Measurements from ENCODE around the gene FHAD1.

FHAD1 gene

GRCh38 chr1:15229707-15230131 lies 17.3 kb upstream of the FHAD1 start:
- Histone ChIP-seq H3K4me3 (ENCODE audit: low read length) (no peak overlapping the region), H3K36me3 (ENCODE audit: control insufficient read depth, insufficient read depth, low read length) (no peaks in the 10 kb centered on the region), H3K4me1 (ENCODE audit: control insufficient read depth, insufficient read depth, low read length) (no peaks in the 10 kb centered on the region), H3K27me3 (ENCODE audit: control insufficient read depth, insufficient read depth, low read length) (no peaks in the 10 kb centered on the region), H3K9me3 (ENCODE audit: control insufficient read depth, insufficient read depth, low read length) (no peaks in the 10 kb centered on the region), H3K27ac (ENCODE audit: low read length) (no peak overlapping the region)
- no peak for DNase-seq (ENCODE audit: low read depth, low spot score)
- no CpG with 5 or more reads among the region's 4 CpGs for WGBS (ENCODE audit: insufficient coverage, insufficient read length)

DNA sequence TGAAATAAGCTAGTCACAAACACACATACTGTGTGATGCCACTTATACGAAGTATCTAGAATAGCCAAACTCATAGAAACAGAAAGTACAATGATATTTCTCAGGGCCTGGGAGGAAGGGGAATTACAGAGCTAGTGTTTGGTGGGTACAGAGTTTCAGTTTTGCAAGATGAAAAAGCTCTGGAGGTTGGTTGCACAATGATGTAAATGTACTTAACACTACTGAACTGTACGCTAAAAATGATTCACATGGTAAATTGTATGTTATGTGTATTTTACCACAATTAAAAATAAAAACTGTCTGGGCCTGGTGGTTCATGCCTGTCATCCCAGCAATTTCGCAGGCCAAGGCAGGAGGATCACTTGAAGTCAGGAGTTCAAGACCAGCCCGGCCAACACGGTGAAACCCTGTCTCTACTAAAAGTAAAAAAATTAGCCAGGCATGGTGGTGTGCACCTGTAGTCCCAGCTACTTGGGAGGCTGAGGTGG lies 15.3 kb upstream of the FHAD1 start:
- no peak for DNase-seq (ENCODE audit: low read depth, low spot score)
- H3K27ac ChIP-seq (ENCODE audit: low read length): no peak overlapping the region

DNA sequence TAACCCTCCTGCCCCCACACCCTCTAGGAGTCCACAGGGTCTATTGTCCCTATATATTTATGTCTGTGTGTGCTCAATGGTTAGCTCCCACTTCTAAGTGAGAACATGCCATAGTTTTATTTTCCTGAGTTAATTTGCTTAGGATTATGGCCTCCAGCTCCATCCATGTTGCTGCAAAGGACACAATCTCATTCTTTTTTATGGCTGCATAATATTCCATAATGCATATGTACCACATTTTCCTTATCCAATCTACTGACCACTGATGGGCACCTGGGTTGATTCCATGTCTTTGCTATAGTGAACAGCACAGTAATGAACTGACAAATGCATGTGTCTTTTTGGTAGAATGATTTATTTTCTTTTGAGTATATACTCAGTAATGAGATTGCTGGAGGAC lies 13.3 kb upstream of the FHAD1 start:
- Histone ChIP-seq H3K4me1 (ENCODE audit: control insufficient read depth, insufficient read depth, low read length) (no peaks in the 10 kb centered on the region), H3K9me3 (ENCODE audit: control insufficient read depth, insufficient read depth, low read length) (no peaks in the 10 kb centered on the region), H3K4me3 (ENCODE audit: low read length) (no peak overlapping the region), H3K36me3 (ENCODE audit: control insufficient read depth, insufficient read depth, low read length) (no peaks in the 10 kb centered on the region), H3K27me3 (ENCODE audit: control insufficient read depth, insufficient read depth, low read length) (no peaks in the 10 kb centered on the region), H3K27ac (ENCODE audit: low read length) (no peak overlapping the region)
- no peak for DNase-seq (ENCODE audit: low read depth, low spot score)

More for the DNA sequence above, 15.3 kb upstream of the FHAD1 start:
- H3K27me3 ChIP-seq (ENCODE audit: control insufficient read depth, insufficient read depth, low read length): no peaks in the 10 kb centered on the region
- H3K36me3 ChIP-seq (ENCODE audit: control insufficient read depth, insufficient read depth, low read length): no peaks in the 10 kb centered on the region
- H3K4me3 ChIP-seq (ENCODE audit: low read length): no peak overlapping the region
- H3K9me3 ChIP-seq (ENCODE audit: control insufficient read depth, insufficient read depth, low read length): no peaks in the 10 kb centered on the region
- H3K4me1 ChIP-seq (ENCODE audit: control insufficient read depth, insufficient read depth, low read length): no peaks in the 10 kb centered on the region
- WGBS (ENCODE audit: insufficient coverage, insufficient read length): no CpG with 5 or more reads among the region's 5 CpGs

DNA sequence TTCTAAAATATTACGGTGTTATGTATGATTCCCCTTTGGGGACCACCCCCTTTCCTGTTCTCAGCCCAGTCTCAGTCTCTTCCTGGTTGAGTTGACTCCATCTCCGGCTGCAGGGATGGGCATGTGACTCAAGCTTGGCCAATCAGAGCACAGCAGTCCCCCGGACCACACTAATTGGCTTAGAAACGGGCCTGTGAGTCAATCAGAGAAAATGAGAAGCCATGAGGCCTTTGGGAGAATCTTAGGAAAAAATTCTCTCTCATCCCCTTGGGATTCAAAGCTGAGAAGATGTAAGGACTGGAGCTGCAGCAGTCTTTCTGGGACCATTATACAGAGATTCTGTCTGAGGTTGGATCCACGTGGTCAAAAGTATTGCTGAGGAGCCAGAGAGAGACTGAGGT lies 10.7 kb upstream of the FHAD1 start:
- Histone ChIP-seq H3K27me3 (ENCODE audit: control insufficient read depth, insufficient read depth, low read length) (no peaks in the 10 kb centered on the region), H3K4me3 (ENCODE audit: low read length) (no peak overlapping the region), H3K36me3 (ENCODE audit: control insufficient read depth, insufficient read depth, low read length) (no peaks in the 10 kb centered on the region), H3K27ac (ENCODE audit: low read length) (no peak overlapping the region), H3K4me1 (ENCODE audit: control insufficient read depth, insufficient read depth, low read length) (no peaks in the 10 kb centered on the region), H3K9me3 (ENCODE audit: control insufficient read depth, insufficient read depth, low read length) (no peaks in the 10 kb centered on the region)
- DNase-seq (ENCODE audit: low read depth, low spot score): no peak
- no CpG with 5 or more reads among the region's 5 CpGs for WGBS (ENCODE audit: insufficient coverage, insufficient read length)

DNA sequence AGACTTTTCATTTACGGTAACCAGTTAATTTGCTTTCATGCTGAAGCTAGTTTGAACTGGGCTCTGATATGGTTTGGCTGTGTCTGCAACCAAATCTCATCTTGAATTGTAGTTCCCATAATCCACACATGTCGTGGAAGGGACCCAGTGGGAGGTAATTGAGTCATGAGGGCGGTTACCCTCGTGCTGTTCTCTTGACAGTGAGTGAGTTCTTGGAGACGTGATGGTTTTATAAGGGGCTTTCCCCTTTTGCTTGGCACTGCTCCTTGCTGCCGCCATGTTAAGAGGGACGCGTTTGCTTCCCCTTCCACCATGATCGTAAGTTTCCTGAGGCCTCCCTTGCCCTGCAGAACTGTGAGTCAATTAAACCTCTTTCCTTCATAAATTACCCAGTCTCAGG lies 10.3 kb upstream of the FHAD1 start:
- Histone ChIP-seq H3K27ac (ENCODE audit: low read length) (no peak overlapping the region), H3K36me3 (ENCODE audit: control insufficient read depth, insufficient read depth, low read length) (no peaks in the 10 kb centered on the region), H3K27me3 (ENCODE audit: control insufficient read depth, insufficient read depth, low read length) (no peaks in the 10 kb centered on the region), H3K9me3 (ENCODE audit: control insufficient read depth, insufficient read depth, low read length) (no peaks in the 10 kb centered on the region), H3K4me1 (ENCODE audit: control insufficient read depth, insufficient read depth, low read length) (no peaks in the 10 kb centered on the region), H3K4me3 (ENCODE audit: low read length) (no peak overlapping the region)
- DNase-seq (ENCODE audit: low read depth, low spot score): no peak
- no CpG with 5 or more reads among the region's 9 CpGs for WGBS (ENCODE audit: insufficient coverage, insufficient read length)

GRCh38 chr1:15238789-15239188 lies 8.2 kb upstream of the FHAD1 start:
- DNase-seq (ENCODE audit: low read depth, low spot score): no peak
- Histone ChIP-seq H3K27me3 (ENCODE audit: control insufficient read depth, insufficient read depth, low read length) (no peaks in the 10 kb centered on the region), H3K4me1 (ENCODE audit: control insufficient read depth, insufficient read depth, low read length) (no peaks in the 10 kb centered on the region), H3K9me3 (ENCODE audit: control insufficient read depth, insufficient read depth, low read length) (no peaks in the 10 kb centered on the region), H3K4me3 (ENCODE audit: low read length) (no peak overlapping the region), H3K27ac (ENCODE audit: low read length) (no peak overlapping the region), H3K36me3 (ENCODE audit: control insufficient read depth, insufficient read depth, low read length) (no peaks in the 10 kb centered on the region)
- WGBS (ENCODE audit: insufficient coverage, insufficient read length): no CpG with 5 or more reads among the region's 1 CpG

- Histone ChIP-seq H3K9me3 (ENCODE audit: control insufficient read depth, insufficient read depth, low read length) (no peaks in the 10 kb centered on the region), H3K4me3 (ENCODE audit: low read length) (no peak overlapping the region), H3K27ac (ENCODE audit: low read length) (no peak overlapping the region), H3K27me3 (ENCODE audit: control insufficient read depth, insufficient read depth, low read length) (no peaks in the 10 kb centered on the region), H3K36me3 (ENCODE audit: control insufficient read depth, insufficient read depth, low read length) (no peaks in the 10 kb centered on the region), H3K4me1 (ENCODE audit: control insufficient read depth, insufficient read depth, low read length) (no peaks in the 10 kb centered on the region)
- no peak for DNase-seq (ENCODE audit: low read depth, low spot score)
- WGBS (ENCODE audit: insufficient coverage, insufficient read length): no CpG with 5 or more reads among the region's 7 CpGs
Measured at GRCh38 chr1:15242766-15243165, 4.3 kb upstream of the FHAD1 start.

GRCh38 chr1:15243275-15244043 lies 3.6 kb upstream of the FHAD1 start:
- no peaks in the 10 kb centered on the region for H3K4me1 ChIP-seq (ENCODE audit: control insufficient read depth, insufficient read depth, low read length)
- no peaks in the 10 kb centered on the region for H3K36me3 ChIP-seq (ENCODE audit: control insufficient read depth, insufficient read depth, low read length)
- H3K4me3 ChIP-seq (ENCODE audit: low read length): no peak overlapping the region
- H3K9me3 ChIP-seq (ENCODE audit: control insufficient read depth, insufficient read depth, low read length): no peaks in the 10 kb centered on the region
- no peaks in the 10 kb centered on the region for H3K27me3 ChIP-seq (ENCODE audit: control insufficient read depth, insufficient read depth, low read length)
- whole genome bisulfite sequencing (ENCODE audit: insufficient coverage, insufficient read length): no CpG with 5 or more reads among the region's 10 CpGs
- H3K27ac ChIP-seq (ENCODE audit: low read length): no peak overlapping the region
- DNase-seq (ENCODE audit: low read depth, low spot score): no peak

- Histone ChIP-seq H3K9me3 (ENCODE audit: control insufficient read depth, insufficient read depth, low read length) (no peaks in the 10 kb centered on the region), H3K27me3 (ENCODE audit: control insufficient read depth, insufficient read depth, low read length) (no peaks in the 10 kb centered on the region), H3K27ac (ENCODE audit: low read length) (no peak overlapping the region), H3K36me3 (ENCODE audit: control insufficient read depth, insufficient read depth, low read length) (no peaks in the 10 kb centered on the region), H3K4me3 (ENCODE audit: low read length) (no peak overlapping the region), H3K4me1 (ENCODE audit: control insufficient read depth, insufficient read depth, low read length) (no peaks in the 10 kb centered on the region)
- no CpG with 5 or more reads among the region's 5 CpGs for WGBS (ENCODE audit: insufficient coverage, insufficient read length)
- DNase-seq (ENCODE audit: low read depth, low spot score): no peak
Measured at GRCh38 chr1:15244813-15245212, 2.2 kb upstream of the FHAD1 start.

DNA sequence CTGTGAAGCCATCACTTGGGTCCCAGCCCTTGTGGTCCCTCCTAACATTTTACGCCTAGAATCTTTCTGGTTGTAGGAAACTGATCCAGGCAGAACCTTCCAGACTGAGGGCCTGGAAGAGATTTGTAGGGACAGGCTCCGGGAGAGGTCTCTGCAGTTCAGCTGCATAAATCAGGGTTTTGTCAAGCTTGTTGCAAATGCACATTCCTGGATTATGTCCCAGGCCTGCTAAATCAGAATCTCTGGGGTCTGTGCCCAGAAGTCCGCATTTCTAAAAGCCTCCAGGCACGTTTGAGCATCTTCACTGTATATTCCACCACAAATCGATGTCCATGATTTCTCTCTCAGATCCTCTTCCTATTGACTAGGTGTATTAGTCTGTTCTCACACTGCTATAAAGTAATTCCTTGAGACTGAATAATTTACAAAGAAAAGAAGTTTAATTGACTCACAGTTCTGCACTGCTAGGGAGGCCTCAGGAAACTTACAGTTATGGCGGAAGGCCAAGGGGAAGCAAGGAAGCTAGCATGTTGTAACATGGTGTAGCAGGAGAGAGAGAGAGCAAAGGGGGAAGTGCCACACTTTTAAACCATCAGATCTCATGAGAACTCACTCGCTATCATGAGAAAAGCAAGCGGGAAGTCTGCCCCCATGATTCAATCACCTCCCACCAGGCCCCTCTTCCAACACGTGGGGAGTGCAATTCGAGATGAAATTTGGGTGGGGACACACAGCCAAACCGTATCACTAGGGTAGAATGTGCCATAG lies 1.2 kb upstream of the FHAD1 start:
- no peak overlapping the region for H3K27ac ChIP-seq (ENCODE audit: low read length)
- H3K4me1 ChIP-seq (ENCODE audit: control insufficient read depth, insufficient read depth, low read length): no peaks in the 10 kb centered on the region
- no peaks in the 10 kb centered on the region for H3K36me3 ChIP-seq (ENCODE audit: control insufficient read depth, insufficient read depth, low read length)
- H3K4me3 ChIP-seq (ENCODE audit: low read length): no peak overlapping the region
- no peaks in the 10 kb centered on the region for H3K27me3 ChIP-seq (ENCODE audit: control insufficient read depth, insufficient read depth, low read length)
- DNase-seq (ENCODE audit: low read depth, low spot score): no peak
- no CpG with 5 or more reads among the region's 11 CpGs for WGBS (ENCODE audit: insufficient coverage, insufficient read length)
- no peaks in the 10 kb centered on the region for H3K9me3 ChIP-seq (ENCODE audit: control insufficient read depth, insufficient read depth, low read length)

Data from iPS DF 6.9 (cell line).